HL-60 (cell line): ENCODE measurements around the gene ADH4.

Source experiments
- DNase-seq, 2 experiments: peaks; one replicate each; pipeline ENCODE4 v3.0.0-alpha.2; 2010 to 2020; ENCODE audit warnings: low read depth in 1 of 2, low spot score in 1 of 2
- H3K27ac ChIP-seq: fragments of 250-450 bp; sonication (Bioruptor Pico); replicated peaks from 2 replicates; pipeline ENCODE4 v1.5.1; 2020; ENCODE audit warnings: mild to moderate bottlenecking, moderate library complexity
- H3K27me3 ChIP-seq: fragments of 250-450 bp; sonication (Bioruptor Pico); 2 replicates; pipeline ENCODE4 v1.5.1; 2021; ENCODE audit warnings: mild to moderate bottlenecking, moderate library complexity; ENCODE audit not compliant: insufficient read depth, poor library complexity, severe bottlenecking
- H3K4me3 ChIP-seq: replicated peaks from 2 replicates; pipeline ENCODE4 v1.5.1; 2011; ENCODE audit warnings: mild to moderate bottlenecking, control low read depth, low read length; ENCODE audit not compliant: insufficient read depth
- GABPA ChIP-seq: IDR thresholded peaks from 2 replicates; pipeline ENCODE4 v1.6.1; 2012; ENCODE audit warnings: low read depth
- POLR2AphosphoS5 ChIP-seq: IDR thresholded peaks from 2 replicates; pipeline ENCODE4 v1.6.1; 2012; ENCODE audit warnings: low read depth
- SPI1 ChIP-seq: IDR thresholded peaks from 2 replicates; pipeline ENCODE4 v1.6.1; 2012; ENCODE audit warnings: low read depth, mild to moderate bottlenecking, borderline replicate concordance
- TF ChIP-seq, protein P1 (sequence below): IDR thresholded peaks from 2 replicates; pipeline ENCODE4 v1.6.1; 2012; ENCODE audit warnings: low read depth; ENCODE audit not compliant: insufficient replicate concordance
- TF ChIP-seq, protein P2 (sequence below): IDR thresholded peaks from one replicate; pipeline ENCODE4 v1.5.1; 2011; ENCODE audit warnings: low read length, control low read depth, inconsistent platforms; ENCODE audit not compliant: insufficient read depth

The ADH4 gene

GRCh38 chr4:99078931-99079624 lies 65.0 kb downstream of the ADH4 start:
- TF ChIP-seq POLR2AphosphoS5 (no peak), SPI1 (no peak), GABPA (no peak)
- TF ChIP-seq, protein P1, sequence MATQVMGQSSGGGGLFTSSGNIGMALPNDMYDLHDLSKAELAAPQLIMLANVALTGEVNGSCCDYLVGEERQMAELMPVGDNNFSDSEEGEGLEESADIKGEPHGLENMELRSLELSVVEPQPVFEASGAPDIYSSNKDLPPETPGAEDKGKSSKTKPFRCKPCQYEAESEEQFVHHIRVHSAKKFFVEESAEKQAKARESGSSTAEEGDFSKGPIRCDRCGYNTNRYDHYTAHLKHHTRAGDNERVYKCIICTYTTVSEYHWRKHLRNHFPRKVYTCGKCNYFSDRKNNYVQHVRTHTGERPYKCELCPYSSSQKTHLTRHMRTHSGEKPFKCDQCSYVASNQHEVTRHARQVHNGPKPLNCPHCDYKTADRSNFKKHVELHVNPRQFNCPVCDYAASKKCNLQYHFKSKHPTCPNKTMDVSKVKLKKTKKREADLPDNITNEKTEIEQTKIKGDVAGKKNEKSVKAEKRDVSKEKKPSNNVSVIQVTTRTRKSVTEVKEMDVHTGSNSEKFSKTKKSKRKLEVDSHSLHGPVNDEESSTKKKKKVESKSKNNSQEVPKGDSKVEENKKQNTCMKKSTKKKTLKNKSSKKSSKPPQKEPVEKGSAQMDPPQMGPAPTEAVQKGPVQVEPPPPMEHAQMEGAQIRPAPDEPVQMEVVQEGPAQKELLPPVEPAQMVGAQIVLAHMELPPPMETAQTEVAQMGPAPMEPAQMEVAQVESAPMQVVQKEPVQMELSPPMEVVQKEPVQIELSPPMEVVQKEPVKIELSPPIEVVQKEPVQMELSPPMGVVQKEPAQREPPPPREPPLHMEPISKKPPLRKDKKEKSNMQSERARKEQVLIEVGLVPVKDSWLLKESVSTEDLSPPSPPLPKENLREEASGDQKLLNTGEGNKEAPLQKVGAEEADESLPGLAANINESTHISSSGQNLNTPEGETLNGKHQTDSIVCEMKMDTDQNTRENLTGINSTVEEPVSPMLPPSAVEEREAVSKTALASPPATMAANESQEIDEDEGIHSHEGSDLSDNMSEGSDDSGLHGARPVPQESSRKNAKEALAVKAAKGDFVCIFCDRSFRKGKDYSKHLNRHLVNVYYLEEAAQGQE: no peak
- TF ChIP-seq, protein P2, sequence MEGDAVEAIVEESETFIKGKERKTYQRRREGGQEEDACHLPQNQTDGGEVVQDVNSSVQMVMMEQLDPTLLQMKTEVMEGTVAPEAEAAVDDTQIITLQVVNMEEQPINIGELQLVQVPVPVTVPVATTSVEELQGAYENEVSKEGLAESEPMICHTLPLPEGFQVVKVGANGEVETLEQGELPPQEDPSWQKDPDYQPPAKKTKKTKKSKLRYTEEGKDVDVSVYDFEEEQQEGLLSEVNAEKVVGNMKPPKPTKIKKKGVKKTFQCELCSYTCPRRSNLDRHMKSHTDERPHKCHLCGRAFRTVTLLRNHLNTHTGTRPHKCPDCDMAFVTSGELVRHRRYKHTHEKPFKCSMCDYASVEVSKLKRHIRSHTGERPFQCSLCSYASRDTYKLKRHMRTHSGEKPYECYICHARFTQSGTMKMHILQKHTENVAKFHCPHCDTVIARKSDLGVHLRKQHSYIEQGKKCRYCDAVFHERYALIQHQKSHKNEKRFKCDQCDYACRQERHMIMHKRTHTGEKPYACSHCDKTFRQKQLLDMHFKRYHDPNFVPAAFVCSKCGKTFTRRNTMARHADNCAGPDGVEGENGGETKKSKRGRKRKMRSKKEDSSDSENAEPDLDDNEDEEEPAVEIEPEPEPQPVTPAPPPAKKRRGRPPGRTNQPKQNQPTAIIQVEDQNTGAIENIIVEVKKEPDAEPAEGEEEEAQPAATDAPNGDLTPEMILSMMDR: no peak
- DNase-seq: no peak
- no peak overlapping the region for H3K4me3 ChIP-seq
- no peak overlapping the region for H3K27ac ChIP-seq
- H3K27me3 ChIP-seq: no peaks in the 10 kb centered on the region

GRCh38 chr4:99078336-99078735 lies 65.8 kb downstream of the ADH4 start:
- no peak overlapping the region for H3K4me3 ChIP-seq
- TF ChIP-seq POLR2AphosphoS5 (no peak), SPI1 (no peak), GABPA (no peak)
- TF ChIP-seq, protein P2: no peak
- TF ChIP-seq, protein P1: no peak
- DNase-seq: no peak
- H3K27ac ChIP-seq: no peak overlapping the region
- no peaks in the 10 kb centered on the region for H3K27me3 ChIP-seq

DNA sequence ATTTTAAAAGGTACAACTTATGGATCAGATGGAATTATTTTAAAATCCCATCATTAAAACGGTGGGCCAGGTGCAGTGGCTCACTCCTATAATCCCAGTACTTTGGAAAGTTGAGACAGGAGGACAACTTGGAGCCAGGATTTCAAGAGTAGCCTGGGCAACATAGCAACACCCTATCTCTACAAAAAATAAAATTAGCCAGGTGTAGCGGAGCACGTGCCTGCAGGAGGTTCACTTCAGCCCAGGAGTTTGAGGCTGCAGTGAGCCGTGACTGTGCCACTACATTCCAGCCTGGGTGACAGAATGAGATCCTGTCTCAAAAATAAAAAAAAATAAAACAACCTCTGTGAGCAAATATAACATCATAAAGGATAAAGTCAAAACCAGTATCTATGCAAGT lies 66.9 kb downstream of the ADH4 start:
- TF ChIP-seq GABPA: no peak
- no peak for TF ChIP-seq POLR2AphosphoS5
- no peak for TF ChIP-seq SPI1
- TF ChIP-seq, protein P2: no peak
- no peak overlapping the region for H3K4me3 ChIP-seq
- H3K27me3 ChIP-seq: no peaks in the 10 kb centered on the region
- no peak for DNase-seq
- H3K27ac ChIP-seq: no peak overlapping the region
